Measurements from ENCODE around the gene VBP1. TPM values are rescaled to one million over a fixed set of nuclear protein-coding genes. Genes with fewer than 3 reads are reported as not detected.
A peak's percentile ranks its signal among the peaks of the same experiment; 100 is the strongest.
"Not testable (repeated sequence)": the region's sequence is repeated elsewhere in the genome, so short reads cannot be mapped to it uniquely, and the experiment has no call there.

The VBP1 gene
- total RNA-seq, 1 donor from 2014 or later = 40.6 TPM

DNA sequence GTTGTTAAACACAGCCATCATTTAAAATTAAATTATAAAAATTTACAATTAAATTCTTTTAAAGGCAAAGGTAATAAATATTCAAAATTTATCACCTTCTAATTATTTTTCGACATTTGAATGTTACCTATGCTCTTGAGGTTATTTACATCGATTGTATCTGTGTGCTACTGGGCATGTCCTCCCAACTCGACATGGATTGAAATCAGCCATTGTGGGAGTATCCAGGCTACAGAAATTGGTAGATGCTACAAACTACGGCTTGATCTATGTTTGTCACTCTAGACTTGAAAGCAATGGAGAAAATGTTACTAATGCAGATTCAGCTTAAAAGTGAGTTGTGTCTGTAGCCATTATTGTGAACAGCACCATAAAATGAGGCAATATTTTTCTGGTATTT, 2.5 kb upstream of the VBP1 start:
- ChIA-PET CTCF (no interaction called here), POLR2A (no interaction called here)
- ATAC-seq (ENCODE audit: low read depth) (no peak), DNase-seq (no peak)
- no peak overlapping the region for H3K27ac Mint-ChIP-seq
- H3K36me3 Mint-ChIP-seq (ENCODE audit: low read depth) = peaks cover 2% of the 10 kb centered on the region
- TF ChIP-seq, protein P1, sequence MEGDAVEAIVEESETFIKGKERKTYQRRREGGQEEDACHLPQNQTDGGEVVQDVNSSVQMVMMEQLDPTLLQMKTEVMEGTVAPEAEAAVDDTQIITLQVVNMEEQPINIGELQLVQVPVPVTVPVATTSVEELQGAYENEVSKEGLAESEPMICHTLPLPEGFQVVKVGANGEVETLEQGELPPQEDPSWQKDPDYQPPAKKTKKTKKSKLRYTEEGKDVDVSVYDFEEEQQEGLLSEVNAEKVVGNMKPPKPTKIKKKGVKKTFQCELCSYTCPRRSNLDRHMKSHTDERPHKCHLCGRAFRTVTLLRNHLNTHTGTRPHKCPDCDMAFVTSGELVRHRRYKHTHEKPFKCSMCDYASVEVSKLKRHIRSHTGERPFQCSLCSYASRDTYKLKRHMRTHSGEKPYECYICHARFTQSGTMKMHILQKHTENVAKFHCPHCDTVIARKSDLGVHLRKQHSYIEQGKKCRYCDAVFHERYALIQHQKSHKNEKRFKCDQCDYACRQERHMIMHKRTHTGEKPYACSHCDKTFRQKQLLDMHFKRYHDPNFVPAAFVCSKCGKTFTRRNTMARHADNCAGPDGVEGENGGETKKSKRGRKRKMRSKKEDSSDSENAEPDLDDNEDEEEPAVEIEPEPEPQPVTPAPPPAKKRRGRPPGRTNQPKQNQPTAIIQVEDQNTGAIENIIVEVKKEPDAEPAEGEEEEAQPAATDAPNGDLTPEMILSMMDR (IDR thresholded peaks at IDR 0.05) = no peak
- H3K9me3 Mint-ChIP-seq = no peaks in the 10 kb centered on the region
- no peaks in the 10 kb centered on the region for H3K27me3 Mint-ChIP-seq
- intact Hi-C loops (cut with micrococcal nuclease) = no loop called here
- no peak overlapping the region for H3K4me3 Mint-ChIP-seq
- peaks cover 15% of the 10 kb centered on the region for H3K4me1 Mint-ChIP-seq

DNA sequence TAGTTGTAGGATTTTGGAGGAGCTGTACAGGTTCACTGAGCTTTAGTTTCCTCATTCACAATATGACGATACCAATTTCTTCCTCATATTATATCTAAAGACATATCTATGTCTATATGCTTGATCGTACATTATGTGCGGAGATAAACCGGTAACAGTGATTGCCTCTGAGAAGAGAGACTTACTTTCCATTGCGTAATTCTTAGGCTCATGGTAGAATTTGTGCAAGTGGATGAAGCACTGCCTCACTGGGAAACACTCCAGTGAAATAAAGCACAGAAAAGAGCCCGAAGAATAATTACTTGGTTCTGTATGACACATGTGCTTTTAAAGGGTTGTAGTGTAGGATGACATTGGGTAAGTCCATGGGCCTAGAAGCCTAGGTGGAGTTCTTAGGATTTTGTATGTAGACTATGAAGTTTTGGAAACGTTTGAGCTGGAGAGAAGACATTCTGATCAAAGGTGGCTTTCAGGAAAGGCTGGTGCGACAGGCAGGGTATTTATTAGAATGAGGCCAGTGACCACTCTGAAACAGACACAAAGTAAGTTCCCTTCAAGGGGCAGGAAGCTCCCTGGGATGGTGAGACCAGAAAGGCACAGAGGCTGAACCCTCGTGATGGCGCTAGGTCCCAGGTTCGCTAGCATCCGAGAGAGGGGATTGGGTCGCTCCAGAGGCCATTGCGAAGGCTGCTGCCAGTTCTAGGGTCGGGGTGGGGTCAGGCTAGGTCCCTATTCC, 649 bp upstream of the VBP1 start:
- TF ChIP-seq, protein P1 (IDR thresholded peaks at IDR 0.05) = no peak
- ChIA-PET POLR2A (interaction anchor here (0.7 to 2.4 kb wide), 5 partner anchors 15 to 453 kb away, joined by 3 to 7 read pairs (median 5); partner anchors contain the start of genes BRCC3, DKC1, FUNDC2 and SPRY3), CTCF (interaction anchor here (1.5 to 1.9 kb wide), 2 partner anchors 20 to 121 kb away, joined by 3 to 8 read pairs; no protein-coding TSS in a partner anchor)
- no peaks in the 10 kb centered on the region for H3K9me3 Mint-ChIP-seq
- H3K27me3 Mint-ChIP-seq = no peaks in the 10 kb centered on the region
- intact Hi-C loops (cut with micrococcal nuclease) = loop anchor here (1.0 to 5.0 kb wide), 6 partner anchors 49 to 397 kb away; partner anchors contain the start of genes FUNDC2, RAB39B, SPRY3 and TMLHE
- H3K36me3 Mint-ChIP-seq (ENCODE audit: low read depth) = peaks cover 4% of the 10 kb centered on the region
- peak overlapping the region; percentile 90 for H3K4me3 Mint-ChIP-seq
- ATAC-seq (ENCODE audit: low read depth) (no peak), DNase-seq (no peak)
- H3K4me1 Mint-ChIP-seq = peaks cover 18% of the 10 kb centered on the region
- H3K27ac Mint-ChIP-seq = peak overlapping the region; percentile 91

DNA sequence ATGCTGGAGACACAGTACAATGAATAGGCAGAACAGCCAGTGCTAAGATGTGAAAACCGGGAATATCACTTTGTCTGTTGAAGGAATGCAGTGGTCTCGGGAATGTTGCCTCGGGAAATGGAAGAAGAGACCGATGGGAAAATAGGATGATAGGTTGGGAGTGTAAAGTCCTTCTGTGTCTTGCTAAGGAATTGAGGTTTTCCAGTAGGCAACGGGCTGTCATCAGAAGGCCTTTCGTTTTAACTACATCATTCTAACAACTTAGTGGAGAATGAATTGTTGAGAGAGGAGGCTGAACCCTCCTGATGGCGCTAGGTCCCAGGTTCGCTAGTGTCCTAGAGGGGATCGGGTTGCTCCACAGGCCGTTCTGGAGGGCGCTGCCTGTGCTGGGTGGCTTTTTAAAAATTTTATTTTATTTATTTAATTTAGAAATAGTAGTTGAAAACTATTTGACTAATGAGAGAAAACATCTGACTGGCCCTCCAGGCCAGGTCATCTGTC, 730 bp downstream of the VBP1 start:
- Mint-ChIP-seq H3K27ac (peak overlapping the region; percentile 91), H3K4me1 (peaks cover 18% of the 10 kb centered on the region), H3K4me3 (peak overlapping the region; percentile 90), H3K36me3 (ENCODE audit: low read depth) (peaks cover 11% of the 10 kb centered on the region), H3K9me3 (no peaks in the 10 kb centered on the region), H3K27me3 (no peaks in the 10 kb centered on the region)
- intact Hi-C loops (cut with micrococcal nuclease) = loop anchor here (1.0 to 5.0 kb wide), 6 partner anchors 47 to 395 kb away; partner anchors contain the start of genes FUNDC2, RAB39B, SPRY3 and TMLHE
- no peak for ATAC-seq (ENCODE audit: low read depth)
- TF ChIP-seq, protein P1 (IDR thresholded peaks at IDR 0.05) = no peak
- no peak for DNase-seq
- ChIA-PET CTCF (interaction anchor here (0.6 to 1.9 kb wide), 5 partner anchors 12 to 299 kb away, joined by 3 to 8 read pairs (median 3); no protein-coding TSS in a partner anchor), POLR2A (interaction anchor here (0.7 to 2.4 kb wide), 4 partner anchors 47 to 395 kb away, joined by 3 to 7 read pairs (median 6); partner anchors contain the start of genes BRCC3, RAB39B, SPRY3 and TMLHE)

DNA sequence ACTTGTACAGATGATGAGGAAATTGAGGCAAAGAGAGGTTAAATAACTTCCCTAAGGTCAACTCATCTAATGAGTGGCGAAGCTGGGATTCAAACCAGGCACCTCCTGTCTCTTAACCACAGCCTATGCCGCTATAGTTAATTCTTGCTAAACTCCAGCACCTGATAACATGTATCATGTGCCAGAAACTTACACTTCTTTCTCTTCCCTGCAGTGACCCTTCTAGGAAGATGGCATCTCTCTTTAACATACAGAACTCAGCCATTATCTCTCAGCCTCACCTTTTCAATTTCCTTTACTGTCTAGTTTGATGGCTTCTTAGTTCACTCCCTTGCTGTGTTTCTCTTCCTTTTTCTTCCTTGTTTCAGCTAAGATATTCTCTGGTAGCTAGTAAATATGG, 2.5 kb downstream of the VBP1 start:
- ChIA-PET CTCF (no interaction called here), POLR2A (no interaction called here)
- DNase-seq = no peak
- Mint-ChIP-seq H3K4me1 (peaks cover 18% of the 10 kb centered on the region), H3K27ac (no peak overlapping the region), H3K4me3 (no peak overlapping the region), H3K36me3 (ENCODE audit: low read depth) (peaks cover 17% of the 10 kb centered on the region), H3K9me3 (no peaks in the 10 kb centered on the region), H3K27me3 (no peaks in the 10 kb centered on the region)
- intact Hi-C loops (cut with micrococcal nuclease) = loop anchor here (5.0 kb wide), 3 partner anchors 126 to 394 kb away; partner anchors contain the start of genes SPRY3 and TMLHE
- TF ChIP-seq, protein P1 (IDR thresholded peaks at IDR 0.05) = no peak
- ATAC-seq (ENCODE audit: low read depth) = no peak

DNA sequence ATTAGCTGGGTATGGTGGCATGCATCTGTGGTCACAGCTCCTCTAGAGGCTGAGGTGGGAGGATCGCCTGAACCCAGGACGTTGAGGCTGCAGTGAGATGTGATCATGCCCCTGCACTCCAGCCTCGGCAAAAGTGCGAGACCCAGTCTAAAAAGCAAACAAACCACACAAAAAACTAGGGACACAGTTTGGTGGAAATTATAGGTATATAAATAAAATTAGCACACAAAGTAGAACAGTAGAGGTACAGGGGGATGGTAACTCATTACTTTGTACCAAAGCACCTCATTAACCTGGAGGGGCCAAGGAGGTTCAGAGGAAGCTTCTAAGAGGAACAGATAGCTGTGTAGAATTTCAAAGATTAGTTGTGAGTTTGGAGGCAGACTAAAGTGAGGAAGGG, 5.1 kb downstream of the VBP1 start:
- CTCF ChIA-PET = no interaction called here
- DNase-seq (no peak), ATAC-seq (ENCODE audit: low read depth) (no peak)
- Mint-ChIP-seq H3K27ac (no peak overlapping the region), H3K9me3 (no peaks in the 10 kb centered on the region), H3K27me3 (no peaks in the 10 kb centered on the region), H3K36me3 (ENCODE audit: low read depth) (peaks cover 31% of the 10 kb centered on the region), H3K4me1 (peaks cover 18% of the 10 kb centered on the region), H3K4me3 (no peak overlapping the region)
- intact Hi-C loops (cut with micrococcal nuclease) = no loop called here
- TF ChIP-seq, protein P1 (IDR thresholded peaks at IDR 0.05) = no peak
- POLR2A ChIA-PET = no interaction called here

DNA sequence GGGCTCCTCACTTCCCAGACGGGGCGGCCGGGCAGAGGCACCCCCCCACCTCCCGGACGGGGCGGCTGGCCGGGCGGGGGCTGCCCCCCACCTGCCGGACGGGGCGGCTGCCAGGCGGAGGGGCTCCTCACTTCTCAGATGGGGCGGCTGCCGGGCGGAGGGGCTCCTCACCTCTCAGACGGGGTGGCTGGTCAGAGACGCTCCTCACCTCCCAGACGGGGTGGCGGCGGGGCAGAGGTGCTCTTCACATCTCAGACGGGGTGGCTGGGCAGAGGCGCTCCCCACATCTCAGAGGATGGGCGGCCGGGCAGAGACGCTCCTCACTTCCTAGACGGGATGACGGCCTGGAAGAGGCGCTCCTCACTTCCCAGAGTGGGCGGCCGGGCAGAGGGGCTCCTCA, 7.5 kb downstream of the VBP1 start:
- CTCF ChIA-PET; ATAC-seq (ENCODE audit: low read depth); H3K27ac Mint-ChIP-seq; POLR2A ChIA-PET; H3K9me3 Mint-ChIP-seq; H3K27me3 Mint-ChIP-seq; H3K4me1 Mint-ChIP-seq; DNase-seq; intact Hi-C loops (cut with micrococcal nuclease); H3K4me3 Mint-ChIP-seq: not testable (repeated sequence)
- peaks cover 45% of the 10 kb centered on the region for H3K36me3 Mint-ChIP-seq (ENCODE audit: low read depth)

Measured in activated B cell treated with CpG ODN at 0.5 μM for 24 hours (primary cell).